IPS-15b (cell line): Measurements from ENCODE around the gene SGCA.

Source experiments
- H3K27me3 ChIP-seq: one replicate; pipeline ENCODE4 v1.6.1; 2013; ENCODE audit warnings: low read length; ENCODE audit not compliant: control insufficient read depth, insufficient read depth
- H3K36me3 ChIP-seq: one replicate; pipeline ENCODE4 v1.6.1; 2013; ENCODE audit warnings: low read length; ENCODE audit not compliant: control insufficient read depth, insufficient read depth
- H3K4me1 ChIP-seq: one replicate; pipeline ENCODE4 v1.6.1; 2013; ENCODE audit warnings: mild to moderate bottlenecking, low read length; ENCODE audit not compliant: control insufficient read depth, insufficient read depth
- H3K4me3 ChIP-seq: one replicate; pipeline ENCODE4 v1.5.1; 2013; ENCODE audit warnings: low read depth, low read length
- H3K9ac ChIP-seq: one replicate; pipeline ENCODE4 v1.6.1; 2013; ENCODE audit warnings: low read depth, mild to moderate bottlenecking, low read length
- H3K9me3 ChIP-seq: one replicate; pipeline ENCODE4 v1.6.1; 2013; ENCODE audit warnings: mild to moderate bottlenecking, low read length; ENCODE audit not compliant: control insufficient read depth, insufficient read depth

The SGCA gene

DNA sequence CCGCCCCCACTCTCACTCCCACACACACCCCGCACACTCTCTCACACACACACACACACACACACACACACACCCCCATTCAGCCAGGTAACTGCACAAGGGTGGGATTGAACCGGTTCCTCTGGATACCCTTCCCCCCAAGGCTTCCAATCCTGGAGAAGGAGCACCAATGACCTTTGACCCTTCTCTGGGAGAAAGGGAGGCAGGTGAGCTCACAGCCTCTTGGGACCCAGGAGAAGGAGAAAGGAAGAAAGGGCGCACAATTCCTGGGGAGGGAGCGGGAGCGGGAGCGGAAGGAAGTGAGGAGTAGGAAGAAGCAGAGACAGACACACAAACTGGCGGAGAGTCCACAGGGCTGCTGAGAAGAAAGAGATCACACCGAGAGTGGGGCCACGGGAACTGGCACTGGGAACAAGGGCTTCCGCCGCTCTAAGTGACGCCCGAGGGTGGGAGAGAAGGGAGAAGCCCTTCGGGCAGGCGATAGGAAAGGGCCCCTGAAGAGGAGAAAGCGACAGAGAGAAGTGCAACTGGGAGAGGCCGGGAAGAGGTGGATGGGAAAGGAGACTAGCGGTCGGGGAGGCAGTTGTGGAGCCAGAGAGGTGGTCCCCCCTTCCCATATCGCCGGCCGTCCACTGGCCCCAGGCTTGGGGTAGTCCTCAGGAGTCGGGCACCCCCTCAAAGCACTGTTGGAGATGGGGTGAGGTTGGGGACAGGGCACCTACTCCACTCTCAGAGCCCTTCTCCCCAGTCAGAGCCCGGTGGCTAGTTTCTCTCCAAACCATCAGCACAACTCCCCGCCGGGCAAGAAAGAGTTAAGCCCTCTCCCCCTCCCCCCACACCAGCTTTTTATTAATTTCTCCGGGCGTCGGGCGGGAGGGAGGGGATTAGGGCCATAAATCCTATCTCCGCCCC, 37.1 kb upstream of the SGCA start:
- no peaks in the 10 kb centered on the region for H3K9me3 ChIP-seq
- peak overlapping the region; percentile 56 for H3K9ac ChIP-seq
- peaks cover 29% of the 10 kb centered on the region for H3K4me1 ChIP-seq
- H3K27me3 ChIP-seq, result peaks cover 8% of the 10 kb centered on the region
- H3K36me3 ChIP-seq, result no peaks in the 10 kb centered on the region
- H3K4me3 ChIP-seq, result peak overlapping the region; percentile 76

DNA sequence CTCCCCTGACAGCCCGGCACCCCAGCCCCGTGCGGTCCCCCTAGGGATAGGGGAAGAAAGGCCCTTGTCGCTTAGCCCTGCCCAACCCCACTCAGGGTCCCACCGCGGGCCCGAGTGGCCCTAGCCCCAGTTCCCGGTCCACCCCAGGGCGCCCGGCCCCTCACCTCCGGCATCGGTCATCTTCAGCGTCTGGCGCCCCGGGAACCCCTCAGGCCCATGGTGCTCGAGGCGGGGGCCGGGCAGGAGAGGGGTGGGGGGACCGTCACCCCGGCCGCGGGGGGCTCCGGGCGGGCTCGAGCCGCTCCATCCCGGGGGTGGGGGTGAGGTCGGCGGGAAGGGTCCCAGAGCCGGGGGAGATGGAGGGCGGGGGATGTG, 36.5 kb upstream of the SGCA start:
- Histone ChIP-seq H3K9me3 (no peaks in the 10 kb centered on the region), H3K27me3 (peaks cover 8% of the 10 kb centered on the region), H3K9ac (no peak overlapping the region), H3K4me1 (peaks cover 29% of the 10 kb centered on the region), H3K4me3 (peak overlapping the region; percentile 76), H3K36me3 (no peaks in the 10 kb centered on the region)

DNA sequence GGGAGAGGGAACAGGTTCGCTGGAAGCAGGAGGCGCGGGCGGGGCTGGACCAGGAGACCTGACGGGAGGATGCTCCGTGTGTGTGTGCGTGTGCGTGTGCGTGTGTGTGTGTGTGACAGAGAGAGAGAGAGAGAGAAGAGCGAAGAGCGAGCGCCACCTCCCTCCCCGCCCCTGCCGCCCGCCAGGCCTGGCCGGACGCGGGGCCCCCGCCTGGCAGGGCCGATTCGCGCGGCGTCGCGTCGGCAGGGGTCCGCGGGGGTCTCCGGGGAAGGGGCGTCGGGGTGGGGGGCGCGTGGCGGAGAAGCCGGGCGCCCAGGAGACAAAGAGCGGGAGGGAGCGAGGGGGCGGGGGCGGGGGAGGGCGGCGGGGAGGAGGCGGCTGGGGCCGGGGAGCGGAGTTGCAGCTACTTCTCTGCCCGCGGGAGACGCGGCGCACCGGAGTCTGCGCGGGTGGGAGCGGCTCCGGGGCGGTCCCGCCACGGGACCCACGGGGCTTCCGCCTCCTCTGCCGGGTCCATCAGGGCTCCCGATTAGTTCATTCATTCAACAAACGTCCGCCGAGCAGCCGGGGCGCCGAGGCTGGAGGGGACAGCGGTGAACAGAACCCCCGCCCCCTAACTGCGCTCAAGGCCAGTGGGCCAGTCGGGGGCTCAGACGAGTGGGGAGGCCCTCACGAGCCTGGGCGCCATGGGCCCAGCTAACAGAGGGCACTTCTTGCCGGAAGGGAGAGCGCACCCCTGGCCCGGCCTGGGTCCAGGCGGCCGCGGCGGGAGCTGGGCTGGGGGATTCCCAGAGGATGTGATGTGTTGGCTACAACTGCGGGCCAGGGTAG, 35.9 kb upstream of the SGCA start, which contains the start of gene SAMD14:
Gene SAMD14, minus strand, starts transcription at position 433 of the 831 bp plus-strand sequence. CDS start 5,201 bp downstream, outside the sequence.
- no peaks in the 10 kb centered on the region for H3K36me3 ChIP-seq
- peak within 1 kb of the TSS; percentile 76 for H3K4me3 ChIP-seq
- H3K27me3 ChIP-seq, result peaks cover 8% of the 10 kb centered on the region
- peak within 1 kb of the TSS; percentile 56 for H3K9ac ChIP-seq
- no peaks in the 10 kb centered on the region for H3K9me3 ChIP-seq
- peaks cover 29% of the 10 kb centered on the region for H3K4me1 ChIP-seq

DNA sequence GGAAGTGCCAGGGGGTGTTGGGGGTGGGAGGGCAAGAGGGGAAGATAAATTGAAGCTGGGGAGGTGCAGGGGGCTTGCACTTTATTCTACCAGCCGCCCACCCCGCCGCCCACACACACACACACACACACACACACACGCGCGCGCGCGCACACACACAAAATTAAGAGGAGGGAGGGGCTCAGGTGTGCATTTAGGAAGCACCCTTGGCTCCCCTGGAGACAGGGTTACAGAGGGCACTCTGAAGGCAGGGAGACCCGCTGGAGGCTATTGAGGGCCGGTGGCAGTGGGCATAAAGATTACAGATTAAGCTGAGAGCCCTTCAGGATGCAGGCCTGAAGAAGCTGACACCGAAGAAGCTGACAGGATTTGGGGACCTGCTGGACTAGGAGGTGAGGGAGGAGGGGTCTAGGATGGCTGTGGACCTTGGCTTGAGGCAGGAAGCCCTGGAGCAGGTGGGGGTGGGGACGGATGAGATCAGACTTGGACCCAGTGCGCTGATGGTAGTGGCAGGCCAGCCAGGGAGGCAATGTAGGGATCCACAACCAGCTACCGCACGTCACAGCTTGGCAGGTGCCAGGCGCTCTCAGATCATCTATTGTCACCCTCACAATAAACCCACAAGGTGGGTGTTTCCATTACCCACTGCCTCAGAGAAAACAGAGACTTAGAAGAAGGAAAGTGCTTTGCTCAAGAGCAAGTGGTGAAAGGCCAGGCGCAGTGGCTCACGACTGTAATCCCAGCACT, 35.1 kb upstream of the SGCA start:
- peaks cover 3% of the 10 kb centered on the region for H3K36me3 ChIP-seq
- H3K4me1 ChIP-seq, result peaks cover 29% of the 10 kb centered on the region
- H3K4me3 ChIP-seq, result peak overlapping the region; percentile 58
- no peaks in the 10 kb centered on the region for H3K9me3 ChIP-seq
- H3K9ac ChIP-seq, result peak overlapping the region; percentile 3
- peaks cover 8% of the 10 kb centered on the region for H3K27me3 ChIP-seq

DNA sequence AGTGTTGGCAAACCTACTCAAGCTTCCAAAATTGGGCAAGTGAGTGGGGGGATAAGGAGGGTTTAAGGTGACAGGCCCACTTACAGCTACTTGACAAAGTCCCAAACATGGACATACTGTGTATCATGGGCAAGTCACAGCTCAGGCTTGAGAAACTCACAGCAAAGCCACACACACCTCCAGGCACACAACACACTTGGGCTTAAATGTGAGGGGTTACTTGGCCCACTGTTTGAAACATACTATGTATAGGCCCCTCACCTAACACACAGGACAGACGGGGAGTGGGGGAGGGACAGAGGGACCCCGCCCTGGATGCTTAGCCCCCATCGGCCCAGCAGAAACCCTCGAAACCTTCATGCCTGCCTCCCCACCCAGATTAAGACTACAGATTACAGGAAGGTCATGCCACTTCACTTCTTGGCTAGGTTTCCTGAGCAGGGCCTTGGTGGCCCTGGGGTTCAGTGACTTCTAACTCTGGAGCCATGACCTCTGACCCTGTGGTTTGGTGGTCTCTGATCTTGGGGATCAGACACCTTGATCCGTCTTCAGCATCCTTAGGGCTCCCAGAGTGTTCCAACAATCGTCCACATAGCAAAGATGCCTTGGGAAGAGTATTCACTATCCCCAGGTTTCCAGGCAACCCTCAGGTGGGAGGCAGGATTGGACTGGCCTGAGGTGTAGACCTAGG, 33.6 kb upstream of the SGCA start:
- H3K9ac ChIP-seq, result no peak overlapping the region
- H3K27me3 ChIP-seq, result peaks cover 8% of the 10 kb centered on the region
- H3K4me1 ChIP-seq, result peaks cover 29% of the 10 kb centered on the region
- H3K9me3 ChIP-seq, result no peaks in the 10 kb centered on the region
- H3K4me3 ChIP-seq, result no peak overlapping the region
- H3K36me3 ChIP-seq, result peaks cover 3% of the 10 kb centered on the region

DNA sequence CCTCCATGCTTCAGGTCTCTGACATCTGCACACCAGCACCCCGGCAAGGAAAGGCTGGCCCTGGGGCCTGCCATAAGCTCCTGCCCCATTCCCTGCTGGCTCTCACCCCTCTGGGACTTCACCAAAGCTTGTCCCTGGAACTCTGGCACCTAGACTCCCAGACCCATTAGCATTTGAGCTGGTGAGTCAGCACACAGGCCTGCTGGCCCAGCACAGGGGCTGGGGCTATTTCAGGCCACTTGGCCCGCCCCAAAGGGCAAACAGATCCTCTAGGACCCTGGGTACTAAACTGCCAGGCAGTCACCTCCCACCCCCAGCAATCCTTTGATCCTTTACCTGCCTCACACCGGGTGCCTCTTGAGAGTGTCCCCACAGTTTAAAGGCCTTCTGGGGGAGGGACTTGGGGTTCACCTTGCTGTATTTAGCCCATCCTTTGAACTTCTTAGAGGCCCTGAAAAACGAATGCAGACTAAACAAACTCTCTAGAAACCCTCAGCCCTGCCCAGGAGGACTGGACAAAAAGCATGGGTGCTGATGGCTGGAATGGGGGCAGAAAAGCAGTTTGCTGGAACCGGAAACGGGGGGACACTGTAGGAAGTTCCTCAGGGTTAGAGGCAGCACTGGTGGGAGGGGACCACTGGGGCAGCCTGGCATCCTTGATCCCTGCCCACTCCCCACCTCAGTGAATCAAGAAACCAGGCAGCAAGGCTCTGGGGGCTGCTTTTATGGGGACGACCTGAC, 32.6 kb upstream of the SGCA start:
- no peaks in the 10 kb centered on the region for H3K9me3 ChIP-seq
- peaks cover 8% of the 10 kb centered on the region for H3K27me3 ChIP-seq
- H3K4me1 ChIP-seq, result peaks cover 22% of the 10 kb centered on the region
- H3K36me3 ChIP-seq, result peaks cover 11% of the 10 kb centered on the region
- no peak overlapping the region for H3K9ac ChIP-seq
- no peak overlapping the region for H3K4me3 ChIP-seq

DNA sequence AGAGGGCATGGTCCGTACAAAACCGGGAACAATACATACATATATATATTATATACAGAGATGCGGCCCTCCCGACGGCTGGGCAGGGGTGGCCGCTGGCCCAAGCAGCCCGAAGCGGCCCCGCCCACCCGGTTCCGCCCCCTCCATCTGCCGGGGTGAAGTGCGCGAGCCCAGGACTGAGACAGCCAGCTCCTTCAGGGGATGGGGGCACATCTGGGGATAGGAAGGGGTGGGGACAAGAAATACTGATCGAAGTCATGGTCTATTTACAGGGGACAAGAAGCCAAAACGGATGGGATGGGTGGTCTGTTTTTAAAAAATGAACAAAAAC, 32.1 kb upstream of the SGCA start:
- Histone ChIP-seq H3K4me3 (no peak overlapping the region), H3K4me1 (peaks cover 22% of the 10 kb centered on the region), H3K9me3 (no peaks in the 10 kb centered on the region), H3K36me3 (peaks cover 17% of the 10 kb centered on the region), H3K9ac (no peak overlapping the region), H3K27me3 (peaks cover 8% of the 10 kb centered on the region)

DNA sequence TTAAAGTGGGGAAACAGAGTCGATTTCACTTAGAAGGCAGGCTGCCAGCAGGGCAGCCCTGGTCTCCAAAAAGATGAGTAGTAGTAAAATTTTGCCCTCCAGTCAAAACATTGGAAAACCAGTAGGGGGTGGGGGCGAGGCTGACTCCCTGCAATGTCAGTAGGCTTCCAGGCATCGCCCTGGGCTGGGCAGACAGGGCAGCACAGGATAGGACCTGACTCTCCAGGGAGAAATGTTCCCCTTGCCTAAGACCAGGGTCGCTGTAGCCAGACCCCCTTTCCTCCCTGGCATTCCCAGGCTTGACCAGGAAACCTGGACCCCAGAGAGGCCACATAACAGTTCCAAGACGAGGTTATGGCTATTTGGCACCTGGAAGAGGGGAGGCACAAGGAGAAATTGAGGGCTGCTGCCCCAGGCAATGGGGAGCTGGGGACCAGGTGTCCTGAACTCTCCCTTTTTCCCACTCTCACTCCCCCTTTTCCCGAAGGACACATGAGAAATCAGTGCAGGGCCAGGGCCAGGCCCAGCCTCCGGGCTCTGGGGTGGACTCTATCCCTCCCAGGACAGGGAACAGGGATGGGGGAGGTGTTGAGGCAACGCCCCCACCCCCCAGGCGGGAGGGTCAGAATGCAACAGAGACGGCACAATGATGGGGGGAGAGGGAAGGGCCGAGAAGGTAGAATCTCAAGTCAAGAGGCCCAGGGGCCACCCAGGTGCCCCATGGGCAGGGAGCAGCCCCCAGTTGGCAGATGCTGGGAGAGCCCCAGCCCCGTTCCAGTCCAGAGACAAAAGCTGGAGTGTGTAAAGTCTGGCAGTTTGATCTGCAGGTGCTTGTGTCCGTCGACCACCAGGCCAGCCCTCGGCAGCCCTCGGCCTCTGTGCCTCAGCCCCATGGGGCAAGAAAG, 31.3 kb upstream of the SGCA start:
- Histone ChIP-seq H3K9ac (no peak overlapping the region), H3K4me1 (peaks cover 22% of the 10 kb centered on the region), H3K4me3 (no peak overlapping the region), H3K27me3 (peaks cover 8% of the 10 kb centered on the region), H3K36me3 (peaks cover 24% of the 10 kb centered on the region), H3K9me3 (no peaks in the 10 kb centered on the region)

DNA sequence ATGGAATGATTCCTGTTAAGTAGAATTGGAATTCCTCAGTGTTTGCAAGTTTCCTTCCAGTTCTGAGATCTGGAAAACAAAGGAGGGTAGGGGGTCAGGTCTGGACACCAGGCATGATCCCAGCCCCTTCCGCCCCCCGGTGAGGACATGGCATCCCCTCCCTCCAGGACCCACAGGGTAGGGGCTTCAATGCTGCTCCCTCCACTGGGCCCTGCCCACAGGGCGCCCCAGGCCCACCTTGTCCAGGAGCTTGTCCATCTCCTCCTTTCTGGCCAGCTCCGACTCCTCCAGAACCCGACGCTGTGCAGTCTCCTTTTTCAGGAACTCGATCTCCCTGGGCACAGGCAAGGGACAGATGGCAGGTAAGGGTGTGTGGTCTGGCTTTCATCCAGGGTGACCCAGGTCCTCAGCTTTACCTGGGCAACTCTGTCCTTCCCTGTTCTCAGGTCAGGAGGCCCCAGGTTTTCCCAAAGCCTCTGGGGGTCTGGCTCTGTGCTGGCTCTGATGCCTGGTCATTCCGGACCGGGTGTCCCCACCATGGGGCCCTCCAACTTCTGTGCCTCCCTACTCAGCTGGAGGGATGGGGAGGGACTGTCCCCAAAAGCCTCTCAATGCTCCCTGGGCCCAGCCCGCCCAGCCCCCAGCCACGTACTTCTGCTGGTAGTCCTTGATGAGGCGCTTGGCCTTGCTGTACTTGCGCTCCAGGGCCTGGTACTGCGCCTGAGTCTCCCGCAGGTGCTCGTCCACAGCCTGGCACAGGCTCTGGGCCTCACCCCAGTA, 30.3 kb upstream of the SGCA start:
- Histone ChIP-seq H3K4me3 (no peak overlapping the region), H3K9ac (no peak overlapping the region), H3K27me3 (peaks cover 8% of the 10 kb centered on the region), H3K9me3 (no peaks in the 10 kb centered on the region), H3K36me3 (peaks cover 27% of the 10 kb centered on the region), H3K4me1 (peaks cover 22% of the 10 kb centered on the region)
